ENCODE measurements around the gene DYNLT2. TPM values are rescaled to one million over a fixed set of nuclear protein-coding genes. Genes with fewer than 3 reads are reported as not detected.

The DYNLT2 gene
- polyA plus RNA-seq, 1 of the 3 experiments (the other 2 are of a cell fraction): 0.81 TPM

- TF ChIP-seq REST (IDR thresholded peaks at IDR 0.05; ENCODE audit: low read depth, low read length) (no peak), EZH2phosphoT487 (IDR thresholded peaks at IDR 0.05; ENCODE audit: borderline replicate concordance, low read depth) (no peak), GABPA (IDR thresholded peaks at IDR 0.05; ENCODE audit: low read depth) (no peak), ZBTB33 (IDR thresholded peaks at IDR 0.05; ENCODE audit: borderline replicate concordance, low read depth) (no peak), GATA2 (CRISPR knock-in tag; IDR thresholded peaks at IDR 0.05) (no peak), POLR2AphosphoS5 (IDR thresholded peaks at IDR 0.05; ENCODE audit: low read depth, low read length) (no peak), TCF12 (IDR thresholded peaks at IDR 0.05) (no peak), USF2 (IDR thresholded peaks at IDR 0.05; ENCODE audit: borderline replicate concordance, low read depth, low read length) (no peak), MXI1 (IDR thresholded peaks at IDR 0.05; ENCODE audit: low read depth, low read length) (no peak)
Observed at GRCh38 chr6:169763308-169763707, 11.9 kb upstream of the DYNLT2 start (continued).

- Histone ChIP-seq H3K4me3 (ENCODE audit: low read depth in 2 of 2, low read length in 1 of 2) (no peak overlapping the region), H3K4me2 (no peak overlapping the region), H3K4me1 (ENCODE audit: control insufficient read depth in 1 of 2, insufficient read depth in 2 of 2, low read depth in 1 of 2, low read length in 1 of 2) (peaks cover 7 to 10% of the 10 kb centered on the region in 2 experiments; a peak in 3 of 4 replicates), H3K27ac (ENCODE audit: low read depth in 2 of 2, low read length in 1 of 2) (no peak overlapping the region), H3K9me3 (no peaks in the 10 kb centered on the region), H3K9me2 (no peaks in the 10 kb centered on the region), H2AFZ (ENCODE audit: low read depth) (no peak overlapping the region), H3K79me2 (ENCODE audit: insufficient read depth) (peaks cover 32% of the 10 kb centered on the region), H3K27me3 (ENCODE audit: insufficient read depth) (no peaks in the 10 kb centered on the region), H4K20me1 (ENCODE audit: insufficient read depth) (no peaks in the 10 kb centered on the region), H3F3A (replicated peaks; ENCODE audit: insufficient read depth) (no peaks in the 10 kb centered on the region), H3K9ac (no peak overlapping the region), H3K36me3 (replicated peaks in 1 of 2; ENCODE audit: control insufficient read depth in 1 of 2, insufficient read depth in 2 of 2, low read length in 1 of 2) (peaks cover 9 to 41% of the 10 kb centered on the region in 2 experiments)
- WGBS (ENCODE audit: low lambda C conversion rate): 92% methylated on average over 6 of the region's 6 CpGs
- ChIA-PET CTCF (interaction anchor here (1.8 kb wide), 1 partner anchor 35 kb away, joined by 8 read pairs; no protein-coding TSS in a partner anchor), POLR2A (no interaction called here)
- no peak for DNase-seq
- TF ChIP-seq RXRA (IDR thresholded peaks at IDR 0.05; ENCODE audit: borderline replicate concordance, low read depth): no peak
Observed at GRCh38 chr6:169755162-169755561, 3.8 kb upstream of the DYNLT2 start.
